Calu3 (cell line): ENCODE data around the gene GPR171. TPM values are rescaled to one million over a fixed set of nuclear protein-coding genes. Genes with fewer than 3 reads are reported as not detected.

Experiments used
- BruUV-seq: library from RNA; stranded (reverse); fragments of 400-500 nt; replicated peaks from 2 replicates; lab custom pipeline; 2021; lab: Mats Ljungman, UMichigan
- CTCF ChIA-PET: fragments of 300-600 bp; sonication (Branson Sonifier 250); formaldehyde crosslinking; loops from one replicate; lab custom pipeline; 2022; ENCODE audit warnings: antibody characterized with exemption; lab: Charles Lee
- DNase-seq: peaks from one replicate; pipeline ENCODE4 v3.0.0; 2022
- H3K27ac Mint-ChIP-seq: one replicate; pipeline ENCODE4 v1.8.0; 2022; ENCODE audit warnings: mixed read lengths; ENCODE audit not compliant: unreplicated experiment
- H3K27me3 Mint-ChIP-seq: one replicate; pipeline ENCODE4 v1.8.0; 2022; ENCODE audit warnings: mixed read lengths; ENCODE audit not compliant: unreplicated experiment
- H3K36me3 Mint-ChIP-seq: one replicate; pipeline ENCODE4 v1.8.0; 2022; ENCODE audit warnings: mild to moderate bottlenecking, moderate library complexity, mixed read lengths; ENCODE audit not compliant: insufficient read depth, unreplicated experiment
- H3K4me1 Mint-ChIP-seq: one replicate; pipeline ENCODE4 v1.8.0; 2022; ENCODE audit warnings: mild to moderate bottlenecking, low read depth, mixed read lengths; ENCODE audit not compliant: unreplicated experiment
- H3K4me3 Mint-ChIP-seq: one replicate; pipeline ENCODE4 v1.8.0; 2022; ENCODE audit warnings: mild to moderate bottlenecking, low read depth, moderate library complexity, mixed read lengths; ENCODE audit not compliant: unreplicated experiment
- H3K9me3 Mint-ChIP-seq: one replicate; pipeline ENCODE4 v1.8.0; 2022; ENCODE audit warnings: low read depth, mixed read lengths; ENCODE audit not compliant: unreplicated experiment
- CTCF ChIP-seq: fragments of 200-600 bp; IDR thresholded peaks from one replicate; pipeline ENCODE4 v1.8.0; 2022; ENCODE audit warnings: antibody characterized with exemption; ENCODE audit not compliant: unreplicated experiment
- intact Hi-C: fragments of 100-400 bp; cut with micrococcal nuclease; formaldehyde crosslinking; loops from one replicate; pipeline ENCODE4 v1.10.0; 2022; ENCODE audit not compliant: unreplicated experiment
- total RNA-seq: library from RNA; stranded (reverse); gene quantifications from 2 replicates; pipeline ENCODE4 v1.2.3, GENCODE V29; 2022

The GPR171 gene
- total RNA-seq, 1 experiment from 2014 or later, result not detected

GRCh38 chr3:151216641-151217607 is 13.9 kb upstream of the GPR171 start:
- TF ChIP-seq CTCF, result no peak
- intact Hi-C loops, result no loop called here
- CTCF ChIA-PET, result interaction anchor here (0.7 to 1.9 kb wide), 3 partner anchors 10 to 23 kb away, joined by 3 to 5 read pairs (median 3); no protein-coding TSS in a partner anchor
- H3K4me1 Mint-ChIP-seq, result peaks cover 10% of the 10 kb centered on the region
- no peaks in the 10 kb centered on the region for H3K27me3 Mint-ChIP-seq
- no TSS peak for BruUV-seq
- H3K4me3 Mint-ChIP-seq, result no peak overlapping the region
- H3K9me3 Mint-ChIP-seq, result peaks cover 6% of the 10 kb centered on the region
- no peak overlapping the region for H3K27ac Mint-ChIP-seq
- H3K36me3 Mint-ChIP-seq, result no peaks in the 10 kb centered on the region
- DNase-seq, result no peak

- intact Hi-C loops, result loop anchor here (5.0 kb wide), 1 partner anchor 68 kb away; no protein-coding TSS in a partner anchor
- H3K4me3 Mint-ChIP-seq, result no peak overlapping the region
- no peak overlapping the region for H3K27ac Mint-ChIP-seq
- BruUV-seq, result no TSS peak
- DNase-seq, result no peak
- peaks cover 21% of the 10 kb centered on the region for H3K4me1 Mint-ChIP-seq
- no peaks in the 10 kb centered on the region for H3K9me3 Mint-ChIP-seq
- CTCF ChIA-PET, result interaction anchor here (0.7 to 0.8 kb wide), 2 partner anchors 36 to 1149 kb away, joined by 3 to 4 read pairs; no protein-coding TSS in a partner anchor
- TF ChIP-seq CTCF, result no peak
- H3K27me3 Mint-ChIP-seq, result no peaks in the 10 kb centered on the region
- H3K36me3 Mint-ChIP-seq, result no peaks in the 10 kb centered on the region
These were observed 11.4 kb upstream of the GPR171 start for GRCh38 chr3:151214459-151214858.

- Mint-ChIP-seq H3K27ac (no peak overlapping the region), H3K9me3 (no peaks in the 10 kb centered on the region), H3K4me3 (no peak overlapping the region), H3K4me1 (peaks cover 15% of the 10 kb centered on the region), H3K36me3 (no peaks in the 10 kb centered on the region), H3K27me3 (no peaks in the 10 kb centered on the region)
- no peak for TF ChIP-seq CTCF
- CTCF ChIA-PET, result no interaction called here
- BruUV-seq, result no TSS peak
- no peak for DNase-seq
- intact Hi-C loops, result loop anchor here (5.0 kb wide), 1 partner anchor 68 kb away; no protein-coding TSS in a partner anchor
These were observed 10.9 kb upstream of the GPR171 start for GRCh38 chr3:151213881-151214280.

GRCh38 chr3:151213151-151213550 is 10.1 kb upstream of the GPR171 start:
- intact Hi-C loops, result loop anchor here (5.0 kb wide), 1 partner anchor 69 kb away; no protein-coding TSS in a partner anchor
- CTCF ChIA-PET, result no interaction called here

More at GRCh38 chr3:151213151-151213550, 10.1 kb upstream of the GPR171 start:
- no TSS peak for BruUV-seq
- no peak for DNase-seq
- Mint-ChIP-seq H3K9me3 (no peaks in the 10 kb centered on the region), H3K36me3 (no peaks in the 10 kb centered on the region), H3K27me3 (no peaks in the 10 kb centered on the region), H3K4me3 (no peak overlapping the region), H3K27ac (no peak overlapping the region), H3K4me1 (peaks cover 13% of the 10 kb centered on the region)
- no peak for TF ChIP-seq CTCF
